ENCODE data around the gene RLBP1. TPM values are rescaled to one million over a fixed set of nuclear protein-coding genes. Genes with fewer than 3 reads are reported as not detected.

The RLBP1 gene
- total and polyA plus RNA-seq, 2 of the 13 experiments (the other 11 are each of a cell fraction or from before 2014, with no cell fraction given): 0.07 TPM; not detected in 1

DNA sequence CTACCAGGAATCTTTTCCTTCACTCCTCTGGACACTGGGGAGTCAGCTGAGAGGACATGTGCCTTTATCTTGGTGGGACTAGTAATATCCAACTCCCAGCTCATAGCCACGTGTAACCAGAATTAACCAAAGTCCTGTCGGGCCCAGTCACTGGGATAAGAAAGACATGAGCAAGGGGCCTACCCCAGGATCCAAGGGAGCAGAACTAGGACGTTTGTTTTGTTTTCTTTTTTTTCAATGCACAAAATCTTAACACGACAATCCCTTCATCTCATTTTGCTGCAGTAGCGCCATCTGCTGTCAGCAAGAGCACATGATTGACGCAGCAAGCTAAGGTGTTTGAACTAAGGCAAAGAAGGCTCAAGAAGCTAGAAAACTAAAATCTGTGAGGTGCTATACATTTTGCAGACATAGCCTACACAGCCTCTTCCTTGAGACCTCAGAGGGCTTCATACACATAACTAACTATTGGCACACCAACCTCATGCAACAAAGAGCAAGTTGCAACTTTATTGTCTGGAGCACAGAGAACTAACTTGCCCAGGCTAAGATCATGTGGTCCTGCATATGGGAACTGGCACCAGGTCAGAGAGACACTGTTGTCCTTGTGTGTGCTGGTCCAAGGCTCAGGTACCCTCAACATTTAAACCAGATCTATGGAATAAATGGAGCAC lies 43.6 kb downstream of the RLBP1 start (continued):
- TF ChIP-seq JARID2 (CRISPR knock-in tag; IDR thresholded peaks at IDR 0.05; ENCODE audit: insufficient replicate concordance) (no peak), ZNF713 (CRISPR knock-in tag; IDR thresholded peaks at IDR 0.05) (no peak), PITX1 (CRISPR knock-in tag; IDR thresholded peaks at IDR 0.05) (no peak)
- TF ChIP-seq, protein P1, sequence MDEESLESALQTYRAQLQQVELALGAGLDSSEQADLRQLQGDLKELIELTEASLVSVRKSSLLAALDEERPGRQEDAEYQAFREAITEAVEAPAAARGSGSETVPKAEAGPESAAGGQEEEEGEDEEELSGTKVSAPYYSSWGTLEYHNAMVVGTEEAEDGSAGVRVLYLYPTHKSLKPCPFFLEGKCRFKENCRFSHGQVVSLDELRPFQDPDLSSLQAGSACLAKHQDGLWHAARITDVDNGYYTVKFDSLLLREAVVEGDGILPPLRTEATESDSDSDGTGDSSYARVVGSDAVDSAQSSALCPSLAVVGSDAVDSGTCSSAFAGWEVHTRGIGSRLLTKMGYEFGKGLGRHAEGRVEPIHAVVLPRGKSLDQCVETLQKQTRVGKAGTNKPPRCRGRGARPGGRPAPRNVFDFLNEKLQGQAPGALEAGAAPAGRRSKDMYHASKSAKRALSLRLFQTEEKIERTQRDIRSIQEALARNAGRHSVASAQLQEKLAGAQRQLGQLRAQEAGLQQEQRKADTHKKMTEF (CRISPR knock-in tag; IDR thresholded peaks at IDR 0.05): no peak
- TF ChIP-seq, protein P2, sequence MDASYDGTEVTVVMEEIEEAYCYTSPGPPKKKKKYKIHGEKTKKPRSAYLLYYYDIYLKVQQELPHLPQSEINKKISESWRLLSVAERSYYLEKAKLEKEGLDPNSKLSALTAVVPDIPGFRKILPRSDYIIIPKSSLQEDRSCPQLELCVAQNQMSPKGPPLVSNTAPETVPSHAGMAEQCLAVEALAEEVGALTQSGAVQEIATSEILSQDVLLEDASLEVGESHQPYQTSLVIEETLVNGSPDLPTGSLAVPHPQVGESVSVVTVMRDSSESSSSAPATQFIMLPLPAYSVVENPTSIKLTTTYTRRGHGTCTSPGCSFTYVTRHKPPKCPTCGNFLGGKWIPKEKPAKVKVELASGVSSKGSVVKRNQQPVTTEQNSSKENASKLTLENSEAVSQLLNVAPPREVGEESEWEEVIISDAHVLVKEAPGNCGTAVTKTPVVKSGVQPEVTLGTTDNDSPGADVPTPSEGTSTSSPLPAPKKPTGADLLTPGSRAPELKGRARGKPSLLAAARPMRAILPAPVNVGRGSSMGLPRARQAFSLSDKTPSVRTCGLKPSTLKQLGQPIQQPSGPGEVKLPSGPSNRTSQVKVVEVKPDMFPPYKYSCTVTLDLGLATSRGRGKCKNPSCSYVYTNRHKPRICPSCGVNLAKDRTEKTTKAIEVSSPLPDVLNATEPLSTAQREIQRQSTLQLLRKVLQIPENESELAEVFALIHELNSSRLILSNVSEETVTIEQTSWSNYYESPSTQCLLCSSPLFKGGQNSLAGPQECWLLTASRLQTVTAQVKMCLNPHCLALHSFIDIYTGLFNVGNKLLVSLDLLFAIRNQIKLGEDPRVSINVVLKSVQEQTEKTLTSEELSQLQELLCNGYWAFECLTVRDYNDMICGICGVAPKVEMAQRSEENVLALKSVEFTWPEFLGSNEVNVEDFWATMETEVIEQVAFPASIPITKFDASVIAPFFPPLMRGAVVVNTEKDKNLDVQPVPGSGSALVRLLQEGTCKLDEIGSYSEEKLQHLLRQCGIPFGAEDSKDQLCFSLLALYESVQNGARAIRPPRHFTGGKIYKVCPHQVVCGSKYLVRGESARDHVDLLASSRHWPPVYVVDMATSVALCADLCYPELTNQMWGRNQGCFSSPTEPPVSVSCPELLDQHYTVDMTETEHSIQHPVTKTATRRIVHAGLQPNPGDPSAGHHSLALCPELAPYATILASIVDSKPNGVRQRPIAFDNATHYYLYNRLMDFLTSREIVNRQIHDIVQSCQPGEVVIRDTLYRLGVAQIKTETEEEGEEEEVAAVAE (CRISPR knock-in tag; IDR thresholded peaks at IDR 0.05; ENCODE audit: borderline replicate concordance): no peak
- TF ChIP-seq, protein P3, sequence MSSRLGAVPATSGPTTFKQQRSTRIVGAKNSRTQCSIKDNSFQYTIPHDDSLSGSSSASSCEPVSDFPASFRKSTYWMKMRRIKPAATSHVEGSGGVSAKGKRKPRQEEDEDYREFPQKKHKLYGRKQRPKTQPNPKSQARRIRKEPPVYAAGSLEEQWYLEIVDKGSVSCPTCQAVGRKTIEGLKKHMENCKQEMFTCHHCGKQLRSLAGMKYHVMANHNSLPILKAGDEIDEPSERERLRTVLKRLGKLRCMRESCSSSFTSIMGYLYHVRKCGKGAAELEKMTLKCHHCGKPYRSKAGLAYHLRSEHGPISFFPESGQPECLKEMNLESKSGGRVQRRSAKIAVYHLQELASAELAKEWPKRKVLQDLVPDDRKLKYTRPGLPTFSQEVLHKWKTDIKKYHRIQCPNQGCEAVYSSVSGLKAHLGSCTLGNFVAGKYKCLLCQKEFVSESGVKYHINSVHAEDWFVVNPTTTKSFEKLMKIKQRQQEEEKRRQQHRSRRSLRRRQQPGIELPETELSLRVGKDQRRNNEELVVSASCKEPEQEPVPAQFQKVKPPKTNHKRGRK (CRISPR knock-in tag; IDR thresholded peaks at IDR 0.05): no peak
- TF ChIP-seq, protein P4, sequence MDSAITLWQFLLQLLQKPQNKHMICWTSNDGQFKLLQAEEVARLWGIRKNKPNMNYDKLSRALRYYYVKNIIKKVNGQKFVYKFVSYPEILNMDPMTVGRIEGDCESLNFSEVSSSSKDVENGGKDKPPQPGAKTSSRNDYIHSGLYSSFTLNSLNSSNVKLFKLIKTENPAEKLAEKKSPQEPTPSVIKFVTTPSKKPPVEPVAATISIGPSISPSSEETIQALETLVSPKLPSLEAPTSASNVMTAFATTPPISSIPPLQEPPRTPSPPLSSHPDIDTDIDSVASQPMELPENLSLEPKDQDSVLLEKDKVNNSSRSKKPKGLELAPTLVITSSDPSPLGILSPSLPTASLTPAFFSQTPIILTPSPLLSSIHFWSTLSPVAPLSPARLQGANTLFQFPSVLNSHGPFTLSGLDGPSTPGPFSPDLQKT (CRISPR knock-in tag; IDR thresholded peaks at IDR 0.05; ENCODE audit: borderline replicate concordance): no peak
- TF ChIP-seq, protein P5, sequence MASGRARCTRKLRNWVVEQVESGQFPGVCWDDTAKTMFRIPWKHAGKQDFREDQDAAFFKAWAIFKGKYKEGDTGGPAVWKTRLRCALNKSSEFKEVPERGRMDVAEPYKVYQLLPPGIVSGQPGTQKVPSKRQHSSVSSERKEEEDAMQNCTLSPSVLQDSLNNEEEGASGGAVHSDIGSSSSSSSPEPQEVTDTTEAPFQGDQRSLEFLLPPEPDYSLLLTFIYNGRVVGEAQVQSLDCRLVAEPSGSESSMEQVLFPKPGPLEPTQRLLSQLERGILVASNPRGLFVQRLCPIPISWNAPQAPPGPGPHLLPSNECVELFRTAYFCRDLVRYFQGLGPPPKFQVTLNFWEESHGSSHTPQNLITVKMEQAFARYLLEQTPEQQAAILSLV (CRISPR knock-in tag; IDR thresholded peaks at IDR 0.05; ENCODE audit: borderline replicate concordance): no peak

Data from HepG2 (cell line).